Gastroesophageal sphincter (tissue), 4 donors: ENCODE data around the gene PHF23. TPM values are rescaled to one million over a fixed set of nuclear protein-coding genes. Genes with fewer than 3 reads are reported as not detected.

ENCODE experiments used
- ATAC-seq: fragments of 150-250 bp; one replicate; pipeline ENCODE4 v1.9.1; 2016; ENCODE audit warnings: mild to moderate bottlenecking, moderate library complexity
- H3K27ac ChIP-seq, 4 donors: fragments of 200-600 bp; sonication (generic) in 3 of 4; 1 replicate in 3 of 4; 2 replicates in 1 of 4; pipeline ENCODE4 v1.5.1; 2016 to 2019
- H3K27me3 ChIP-seq: fragments of 200-600 bp; sonication (generic); one replicate; pipeline ENCODE4 v1.5.1; 2019
- H3K36me3 ChIP-seq, 2 donors: fragments of 200-600 bp; sonication (generic); one replicate each; pipeline ENCODE4 v1.5.1; 2019; ENCODE audit warnings: control low read depth in 1 of 2
- H3K4me1 ChIP-seq, 3 donors: fragments of 200-600 bp; sonication (generic); 1 replicate in 2 of 3; 2 replicates in 1 of 3; pipeline ENCODE4 v1.5.1; 2016 to 2019; ENCODE audit warnings: control low read depth in 2 of 3
- H3K4me3 ChIP-seq, 2 donors: fragments of 200-600 bp; sonication (generic); one replicate each; pipeline ENCODE4 v1.5.1; 2019; ENCODE audit warnings: mild to moderate bottlenecking in 1 of 2, moderate library complexity in 1 of 2
- H3K9me3 ChIP-seq, 3 donors: fragments of 200-600 bp; sonication (generic); one replicate each; pipeline ENCODE4 v1.5.1; 2017 to 2019; ENCODE audit warnings: control low read depth in 2 of 3
- EP300 ChIP-seq: sonication (generic); formaldehyde crosslinking; IDR thresholded peaks from one replicate; pipeline ENCODE4 v1.6.1; 2017; ENCODE audit warnings: antibody characterized with exemption, mild to moderate bottlenecking
- POLR2A ChIP-seq, 2 donors: fragments of 450-650 bp; IDR thresholded peaks; one replicate each; pipeline ENCODE4 v1.6.1; 2017; ENCODE audit warnings: antibody characterized with exemption in 2 of 2, mild to moderate bottlenecking in 2 of 2, moderate library complexity in 1 of 2
- POLR2AphosphoS5 ChIP-seq: sonication (generic); formaldehyde crosslinking; IDR thresholded peaks from one replicate; pipeline ENCODE4 v1.6.1; 2017; ENCODE audit warnings: antibody characterized with exemption
- WGBS, 2 donors: methylation state at CpG; one replicate each; pipeline ENCODE4 v1.1.5; 2018; ENCODE audit warnings: low coverage in 1 of 2; 5-methylcytosine and 5-hydroxymethylcytosine counted together
- total RNA-seq, 4 donors: library from RNA; depleted of rRNA; stranded (reverse); fragments of >200 nt; gene quantifications; one replicate each; pipeline ENCODE4 v1.1.0, GENCODE V29; 2016
- TF ChIP-seq, protein P1 (sequence below), 4 experiments: fragments of 200-600 bp in 2 of 4; fragments of 450-650 bp in 2 of 4; sonication (generic) in 1 of 4; IDR thresholded peaks; one replicate each; pipeline ENCODE4 v1.5.1; 2017 to 2019; ENCODE audit warnings: antibody characterized with exemption in 4 of 4, mild to moderate bottlenecking in 2 of 4, moderate library complexity in 2 of 4

Gene PHF23
- total RNA-seq, 4 donors from 2014 or later = 29.4 to 38.2 (median 31.0) TPM

GRCh38 chr17:7218166-7218565 is 21.1 kb downstream of the PHF23 start:
- ATAC-seq = no peak
- Histone ChIP-seq H3K4me3 (peak overlapping the region in 1 of 2 donors; percentile 62), H3K36me3 (peaks cover 0 to 23% of the 10 kb centered on the region in 2 donors), H3K27ac (peak overlapping the region; percentile 72 to 98 (median 92)), H3K4me1 (peaks cover 6 to 83% (median 42%) of the 10 kb centered on the region in 3 donors), H3K9me3 (no peaks in the 10 kb centered on the region), H3K27me3 (no peaks in the 10 kb centered on the region)
- 69% methylated on average over 2 of the region's 6 CpGs; no CpG with 5 or more reads in 1 of the 2 donors for WGBS, 2 donors
- no peak for TF ChIP-seq POLR2A (IDR thresholded peaks at IDR 0.05)
- no peak for TF ChIP-seq EP300
- TF ChIP-seq, protein P1, sequence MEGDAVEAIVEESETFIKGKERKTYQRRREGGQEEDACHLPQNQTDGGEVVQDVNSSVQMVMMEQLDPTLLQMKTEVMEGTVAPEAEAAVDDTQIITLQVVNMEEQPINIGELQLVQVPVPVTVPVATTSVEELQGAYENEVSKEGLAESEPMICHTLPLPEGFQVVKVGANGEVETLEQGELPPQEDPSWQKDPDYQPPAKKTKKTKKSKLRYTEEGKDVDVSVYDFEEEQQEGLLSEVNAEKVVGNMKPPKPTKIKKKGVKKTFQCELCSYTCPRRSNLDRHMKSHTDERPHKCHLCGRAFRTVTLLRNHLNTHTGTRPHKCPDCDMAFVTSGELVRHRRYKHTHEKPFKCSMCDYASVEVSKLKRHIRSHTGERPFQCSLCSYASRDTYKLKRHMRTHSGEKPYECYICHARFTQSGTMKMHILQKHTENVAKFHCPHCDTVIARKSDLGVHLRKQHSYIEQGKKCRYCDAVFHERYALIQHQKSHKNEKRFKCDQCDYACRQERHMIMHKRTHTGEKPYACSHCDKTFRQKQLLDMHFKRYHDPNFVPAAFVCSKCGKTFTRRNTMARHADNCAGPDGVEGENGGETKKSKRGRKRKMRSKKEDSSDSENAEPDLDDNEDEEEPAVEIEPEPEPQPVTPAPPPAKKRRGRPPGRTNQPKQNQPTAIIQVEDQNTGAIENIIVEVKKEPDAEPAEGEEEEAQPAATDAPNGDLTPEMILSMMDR (IDR thresholded peaks at IDR 0.05) = no peak
- TF ChIP-seq POLR2AphosphoS5 = no peak

GRCh38 chr17:7217113-7217987 is 21.9 kb downstream of the PHF23 start:
- WGBS, 2 donors = 2 to 10% methylated on average over 7 to 9 of the region's 32 CpGs
- Histone ChIP-seq H3K4me1 (peaks cover 6 to 85% (median 42%) of the 10 kb centered on the region in 3 donors), H3K36me3 (peaks cover 0 to 15% of the 10 kb centered on the region in 2 donors), H3K27me3 (no peaks in the 10 kb centered on the region), H3K27ac (peak overlapping the region; percentile 72 to 98 (median 92)), H3K4me3 (peak overlapping the region; percentile 62), H3K9me3 (no peaks in the 10 kb centered on the region)
- no peak for ATAC-seq
- TF ChIP-seq, protein P1 (IDR thresholded peaks at IDR 0.05) = no peak
- TF ChIP-seq POLR2A (IDR thresholded peaks at IDR 0.05) (no peak), EP300 (no peak), POLR2AphosphoS5 (no peak)

DNA sequence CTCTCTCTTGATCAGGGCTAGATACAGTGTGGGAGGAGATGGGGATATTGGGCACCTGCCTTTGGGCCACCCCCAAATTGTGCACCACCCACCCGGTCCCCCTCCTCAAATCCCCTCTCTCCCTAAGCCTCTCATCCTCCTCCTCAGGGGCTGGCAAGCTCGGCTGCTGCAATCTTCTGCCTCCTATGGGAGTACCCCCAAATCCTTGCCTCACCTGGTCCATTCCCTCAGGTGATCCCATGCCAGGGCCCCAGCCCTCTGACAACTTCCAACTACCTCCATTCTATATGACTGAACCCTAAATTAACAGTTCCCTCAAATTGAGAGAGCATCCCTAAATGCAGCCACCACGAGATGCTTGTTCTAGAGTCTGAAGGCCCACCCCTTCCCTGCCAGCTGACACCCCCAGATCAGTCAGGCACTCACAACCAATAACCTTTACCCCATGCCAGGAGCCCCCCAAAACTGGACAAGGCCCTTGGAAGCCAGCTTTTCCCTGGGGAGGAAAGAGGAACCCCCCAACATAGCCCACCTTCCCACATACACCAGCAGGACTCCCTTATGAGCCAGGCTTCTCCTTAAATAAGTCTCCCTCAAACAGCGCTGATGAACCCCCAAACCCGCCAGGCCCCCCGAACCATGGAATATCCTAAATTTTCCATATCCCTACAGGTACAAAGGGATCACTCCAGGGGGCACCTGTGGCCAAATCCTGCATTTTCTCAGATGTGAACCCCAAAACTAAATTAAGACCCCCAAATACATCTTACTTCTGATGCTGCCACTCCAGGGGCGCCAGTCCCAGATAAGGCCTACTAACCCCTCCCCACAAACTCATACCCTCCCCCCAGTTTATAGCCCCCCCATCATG is 22.8 kb downstream of the PHF23 start:
- no peak for ATAC-seq
- 10 to 14% methylated on average over 6 of the region's 7 CpGs for WGBS, 2 donors
- Histone ChIP-seq H3K36me3 (peaks cover 0 to 6% of the 10 kb centered on the region in 2 donors), H3K4me3 (peak overlapping the region; percentile 62), H3K9me3 (no peaks in the 10 kb centered on the region), H3K27ac (peak overlapping the region; percentile 72 to 98 (median 92)), H3K27me3 (no peaks in the 10 kb centered on the region), H3K4me1 (peaks cover 6 to 85% (median 42%) of the 10 kb centered on the region in 3 donors)
- TF ChIP-seq, protein P1 (IDR thresholded peaks at IDR 0.05) = no peak
- TF ChIP-seq POLR2A (IDR thresholded peaks at IDR 0.05) = no peak
- no peak for TF ChIP-seq POLR2AphosphoS5
- no peak for TF ChIP-seq EP300

DNA sequence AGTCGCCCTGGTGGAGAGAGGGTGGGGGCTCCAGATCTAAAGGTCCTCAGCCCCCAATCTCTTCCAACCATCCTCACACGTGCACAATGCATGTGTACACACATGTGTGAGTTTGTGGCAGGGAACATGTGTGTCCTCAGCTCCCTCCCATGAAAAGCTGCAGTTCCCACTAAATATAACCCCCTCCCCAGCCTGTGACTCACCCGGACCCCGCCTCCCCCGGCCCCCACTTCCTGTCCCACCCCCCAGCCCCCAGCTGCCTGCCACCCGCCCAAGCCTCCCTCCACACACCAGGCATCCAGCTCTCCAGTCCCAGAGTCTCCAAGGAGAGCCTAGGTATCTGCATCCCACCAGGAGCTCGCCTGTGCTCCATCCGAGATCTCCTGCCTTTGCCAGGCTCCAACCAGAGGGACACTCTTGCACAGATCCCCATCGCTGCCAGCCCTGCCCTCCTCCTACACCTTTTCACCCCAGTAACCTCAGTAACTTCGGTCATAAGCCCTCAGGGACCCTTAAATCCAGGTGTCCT is 23.5 kb downstream of the PHF23 start:
- no peaks in the 10 kb centered on the region for H3K9me3 ChIP-seq
- H3K4me3 ChIP-seq = peak overlapping the region in 1 of 2 donors; percentile 62
- no peaks in the 10 kb centered on the region for H3K36me3 ChIP-seq
- ATAC-seq = no peak
- H3K27ac ChIP-seq = peak overlapping the region; percentile 26 to 98 (median 92)
- WGBS, 2 donors = 4 to 20% methylated on average over 2 to 5 of the region's 10 CpGs
- peaks cover 6 to 81% (median 38%) of the 10 kb centered on the region in 3 donors for H3K4me1 ChIP-seq
- TF ChIP-seq POLR2A (IDR thresholded peaks at IDR 0.05) (no peak), POLR2AphosphoS5 (no peak), EP300 (no peak)
- TF ChIP-seq, protein P1 (IDR thresholded peaks at IDR 0.05) = no peak
- no peaks in the 10 kb centered on the region for H3K27me3 ChIP-seq
